Activated CD8-positive, alpha-beta T cell treated with anti-CD3 and anti-CD28 coated beads for 36 hours (primary cell): ENCODE results near the gene HOPX. TPM values are rescaled to one million over a fixed set of nuclear protein-coding genes. Genes with fewer than 3 reads are reported as not detected.

Experiments
- ATAC-seq: fragments of 200-7000 bp; cut with Tn5 transposase; one replicate; pipeline ENCODE4 v1.10.0; 2021; ENCODE audit warnings: mild to moderate bottlenecking, moderate library complexity
- CTCF ChIA-PET: fragments of 350-600 bp; sonication (Branson Sonifier 250); formaldehyde crosslinking; loops from one replicate; lab custom pipeline; 2021; ENCODE audit warnings: antibody characterized with exemption; lab: Charles Lee
- POLR2A ChIA-PET: fragments of 350-600 bp; sonication (Branson Sonifier 250); formaldehyde crosslinking; loops from one replicate; lab custom pipeline; 2021; ENCODE audit warnings: antibody characterized with exemption; lab: Charles Lee
- DNase-seq: peaks from one replicate; pipeline ENCODE4 v3.0.0-alpha.2; 2020
- H3K27ac Mint-ChIP-seq: one replicate; pipeline ENCODE4 v1.8.0; 2021; ENCODE audit warnings: mild to moderate bottlenecking, mixed read lengths
- H3K27me3 Mint-ChIP-seq: one replicate; pipeline ENCODE4 v1.8.0; 2021; ENCODE audit warnings: mixed read lengths
- H3K36me3 Mint-ChIP-seq: one replicate; pipeline ENCODE4 v1.8.0; 2021; ENCODE audit warnings: low read depth, mixed read lengths
- H3K4me1 Mint-ChIP-seq: one replicate; pipeline ENCODE4 v1.8.0; 2021; ENCODE audit warnings: low read depth, mixed read lengths
- H3K4me3 Mint-ChIP-seq: one replicate; pipeline ENCODE4 v1.8.0; 2021; ENCODE audit warnings: mild to moderate bottlenecking, moderate library complexity, mixed read lengths
- H3K9me3 Mint-ChIP-seq: one replicate; pipeline ENCODE4 v1.8.0; 2021; ENCODE audit warnings: mixed read lengths
- intact Hi-C: fragments of 100-400 bp; cut with micrococcal nuclease; formaldehyde crosslinking; loops from one replicate; pipeline ENCODE4 v1.10.0; 2022
- total RNA-seq, 2 experiments: library from RNA; stranded (reverse); gene quantifications; one replicate each; pipeline ENCODE4 v1.2.3, GENCODE V29; 2021
- TF ChIP-seq, protein P1 (sequence below): fragments of 200-600 bp; IDR thresholded peaks from one replicate; pipeline ENCODE4 v1.8.0; 2022; ENCODE audit warnings: antibody characterized with exemption, mild to moderate bottlenecking

The HOPX gene
- total RNA-seq, 2 experiments from 2014 or later = 55.8 to 58.7 TPM

DNA sequence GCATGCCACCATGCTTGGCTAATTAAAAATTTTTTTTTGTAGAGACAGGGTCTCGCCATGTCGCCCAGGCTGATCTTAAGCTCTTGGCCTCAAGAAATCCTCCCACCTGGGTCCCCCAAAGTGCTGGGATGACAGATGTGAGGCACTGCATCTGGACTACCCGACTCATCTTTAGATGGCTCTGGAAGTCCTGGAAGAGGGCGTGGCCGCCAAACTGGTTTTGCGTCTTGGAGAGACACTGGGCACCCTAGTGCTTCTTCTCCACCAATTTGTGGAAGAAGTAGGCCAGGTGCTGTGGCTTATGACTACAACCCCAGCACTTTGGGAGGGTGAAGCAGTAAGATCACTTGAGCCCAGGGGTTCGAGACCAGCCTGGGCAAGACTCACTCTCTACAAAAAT lies 47.6 kb downstream of the HOPX start:
- TF ChIP-seq, protein P1, sequence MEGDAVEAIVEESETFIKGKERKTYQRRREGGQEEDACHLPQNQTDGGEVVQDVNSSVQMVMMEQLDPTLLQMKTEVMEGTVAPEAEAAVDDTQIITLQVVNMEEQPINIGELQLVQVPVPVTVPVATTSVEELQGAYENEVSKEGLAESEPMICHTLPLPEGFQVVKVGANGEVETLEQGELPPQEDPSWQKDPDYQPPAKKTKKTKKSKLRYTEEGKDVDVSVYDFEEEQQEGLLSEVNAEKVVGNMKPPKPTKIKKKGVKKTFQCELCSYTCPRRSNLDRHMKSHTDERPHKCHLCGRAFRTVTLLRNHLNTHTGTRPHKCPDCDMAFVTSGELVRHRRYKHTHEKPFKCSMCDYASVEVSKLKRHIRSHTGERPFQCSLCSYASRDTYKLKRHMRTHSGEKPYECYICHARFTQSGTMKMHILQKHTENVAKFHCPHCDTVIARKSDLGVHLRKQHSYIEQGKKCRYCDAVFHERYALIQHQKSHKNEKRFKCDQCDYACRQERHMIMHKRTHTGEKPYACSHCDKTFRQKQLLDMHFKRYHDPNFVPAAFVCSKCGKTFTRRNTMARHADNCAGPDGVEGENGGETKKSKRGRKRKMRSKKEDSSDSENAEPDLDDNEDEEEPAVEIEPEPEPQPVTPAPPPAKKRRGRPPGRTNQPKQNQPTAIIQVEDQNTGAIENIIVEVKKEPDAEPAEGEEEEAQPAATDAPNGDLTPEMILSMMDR = no peak
- H3K9me3 Mint-ChIP-seq = peaks cover 3% of the 10 kb centered on the region
- no peak overlapping the region for H3K27ac Mint-ChIP-seq
- intact Hi-C loops = no loop called here
- ChIA-PET CTCF (interaction anchor here (1.1 kb wide), 1 partner anchor 15 kb away, joined by 3 read pairs; no protein-coding TSS in a partner anchor), POLR2A (no interaction called here)
- peaks cover 2% of the 10 kb centered on the region for H3K27me3 Mint-ChIP-seq
- H3K4me3 Mint-ChIP-seq = no peak overlapping the region
- H3K4me1 Mint-ChIP-seq = no peaks in the 10 kb centered on the region
- DNase-seq (no peak), ATAC-seq (no peak)
- H3K36me3 Mint-ChIP-seq = no peaks in the 10 kb centered on the region

DNA sequence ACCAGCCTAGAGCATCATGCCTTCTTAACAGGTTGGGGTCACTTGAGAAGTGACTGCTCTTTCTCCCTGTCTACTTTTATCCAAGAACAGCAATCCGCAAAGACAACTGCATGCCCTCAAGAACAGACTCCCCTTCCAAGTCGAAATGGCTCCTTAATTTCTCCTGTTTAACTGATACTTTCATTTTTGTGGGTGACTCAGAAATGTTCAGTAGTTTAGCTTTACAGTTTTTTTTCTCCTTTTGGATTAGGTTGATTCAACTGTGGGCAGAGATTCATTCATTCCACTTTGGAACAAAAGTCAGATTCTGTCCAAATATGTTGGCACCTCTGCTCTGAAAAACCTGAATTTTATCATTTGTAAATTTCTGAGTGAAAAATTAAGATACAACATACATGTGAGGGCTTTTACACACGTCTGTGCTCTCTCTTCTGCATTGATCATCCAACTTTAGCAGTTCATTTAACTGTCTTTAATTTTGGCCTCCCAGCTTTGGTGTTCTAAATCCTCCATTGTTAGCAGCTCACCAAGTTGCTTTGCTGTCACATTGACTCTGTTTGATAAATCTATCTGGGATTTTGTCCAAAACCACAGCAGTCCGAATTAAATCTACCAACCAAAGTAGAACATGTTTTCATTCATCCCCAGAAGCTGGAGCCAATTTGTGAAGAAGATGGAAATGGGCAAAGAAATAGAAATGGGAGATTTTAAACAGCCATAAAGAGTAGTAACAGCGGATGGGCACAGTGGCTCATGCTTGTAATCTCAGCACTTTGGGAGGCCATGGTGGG lies 50.0 kb downstream of the HOPX start:
- POLR2A ChIA-PET = no interaction called here
- DNase-seq (no peak), ATAC-seq (no peak)
- no peak overlapping the region for H3K4me3 Mint-ChIP-seq
- intact Hi-C loops = no loop called here
- no peak overlapping the region for H3K27ac Mint-ChIP-seq
- peaks cover 5% of the 10 kb centered on the region for H3K9me3 Mint-ChIP-seq
- CTCF ChIA-PET = interaction anchor here (0.7 to 2.1 kb wide), 3 partner anchors 9 to 1025 kb away, joined by 3 to 6 read pairs (median 3); no protein-coding TSS in a partner anchor
- TF ChIP-seq, protein P1 = no peak
- H3K36me3 Mint-ChIP-seq = no peaks in the 10 kb centered on the region
- H3K27me3 Mint-ChIP-seq = peaks cover 2% of the 10 kb centered on the region
- peaks cover 2% of the 10 kb centered on the region for H3K4me1 Mint-ChIP-seq

DNA sequence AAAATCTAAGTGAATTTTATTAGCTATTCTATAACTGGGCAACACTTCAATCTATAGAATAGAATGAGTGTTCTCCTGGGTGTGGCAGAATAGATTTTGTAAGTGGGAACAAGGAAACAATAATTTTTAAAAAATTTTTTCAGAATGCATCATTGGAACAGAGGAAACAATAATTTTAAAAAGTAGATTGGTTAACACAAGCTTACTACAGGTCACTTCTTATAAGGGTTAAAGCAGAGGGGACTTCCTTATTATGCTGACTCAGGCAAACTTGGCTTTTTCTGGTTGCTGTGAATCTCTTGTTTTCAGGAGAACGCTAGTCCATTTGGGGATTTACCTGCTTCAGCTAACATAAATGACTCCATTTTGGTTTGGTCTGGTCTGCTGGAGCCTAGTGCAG lies 52.5 kb downstream of the HOPX start:
- Mint-ChIP-seq H3K4me1 (peaks cover 2% of the 10 kb centered on the region), H3K27ac (no peak overlapping the region), H3K36me3 (peaks cover 8% of the 10 kb centered on the region), H3K4me3 (no peak overlapping the region), H3K9me3 (peaks cover 16% of the 10 kb centered on the region), H3K27me3 (peaks cover 2% of the 10 kb centered on the region)
- TF ChIP-seq, protein P1 = no peak
- intact Hi-C loops = no loop called here
- POLR2A ChIA-PET = interaction anchor here (2.2 kb wide), 1 partner anchor 21 kb away, joined by 8 read pairs; no protein-coding TSS in a partner anchor
- DNase-seq (no peak), ATAC-seq (no peak)
- CTCF ChIA-PET = interaction anchor here (1.4 to 2.2 kb wide), 3 partner anchors 13 to 208 kb away, joined by 3 to 6 read pairs (median 4); no protein-coding TSS in a partner anchor

DNA sequence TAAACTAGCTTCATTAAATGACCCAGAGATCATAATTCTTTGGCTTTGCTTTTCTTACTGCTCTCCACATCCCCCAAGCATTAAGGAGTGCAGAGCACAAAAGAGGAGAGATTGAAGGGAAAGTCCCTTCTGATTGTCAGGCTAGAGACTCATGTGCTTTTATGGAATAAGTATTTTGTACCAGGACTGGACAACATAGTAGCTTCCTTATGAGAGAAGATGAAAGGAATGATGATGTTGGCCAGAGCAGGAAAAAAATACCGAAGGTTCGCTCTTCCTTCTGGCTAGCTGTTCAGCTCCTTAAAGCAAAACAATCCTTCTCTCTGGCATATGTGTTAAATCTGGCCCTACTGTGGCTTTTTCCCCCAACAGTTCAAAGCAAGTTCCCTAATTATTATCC lies 53.1 kb downstream of the HOPX start:
- H3K27me3 Mint-ChIP-seq = peaks cover 2% of the 10 kb centered on the region
- ChIA-PET CTCF (interaction anchor here (0.9 to 2.2 kb wide), 6 partner anchors 10 to 208 kb away, joined by 3 to 6 read pairs (median 4); no protein-coding TSS in a partner anchor), POLR2A (interaction anchor here (0.8 to 2.2 kb wide), 2 partner anchors 21 to 74 kb away, joined by 3 to 8 read pairs; no protein-coding TSS in a partner anchor)
- peaks cover 17% of the 10 kb centered on the region for H3K9me3 Mint-ChIP-seq
- no peak for ATAC-seq
- no peak overlapping the region for H3K4me3 Mint-ChIP-seq
- TF ChIP-seq, protein P1 = no peak
- H3K36me3 Mint-ChIP-seq = peaks cover 8% of the 10 kb centered on the region
- peaks cover 2% of the 10 kb centered on the region for H3K4me1 Mint-ChIP-seq
- H3K27ac Mint-ChIP-seq = no peak overlapping the region
- intact Hi-C loops = no loop called here
- DNase-seq = no peak

DNA sequence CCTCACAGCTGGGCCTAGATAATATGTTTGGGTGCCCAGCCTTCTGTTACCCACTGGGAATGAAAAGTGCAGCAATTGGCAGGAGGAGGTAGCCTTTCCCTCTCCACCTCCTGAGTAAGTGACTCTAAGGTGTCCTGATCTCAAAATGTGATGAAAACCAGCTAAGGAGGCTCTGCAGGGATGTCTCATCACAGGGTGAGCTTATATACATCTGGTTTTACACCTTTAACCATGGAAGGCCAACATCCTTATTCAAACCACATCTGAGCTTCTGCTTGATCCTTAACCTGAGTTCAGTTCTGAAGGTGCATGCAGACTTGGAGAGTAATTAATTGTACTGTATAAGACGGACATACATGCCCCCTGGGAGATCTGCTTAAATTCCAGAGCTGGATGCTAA lies 53.7 kb downstream of the HOPX start:
- Mint-ChIP-seq H3K27ac (no peak overlapping the region), H3K4me1 (peaks cover 2% of the 10 kb centered on the region), H3K36me3 (peaks cover 8% of the 10 kb centered on the region), H3K4me3 (no peak overlapping the region), H3K9me3 (peaks cover 17% of the 10 kb centered on the region), H3K27me3 (peaks cover 2% of the 10 kb centered on the region)
- no peak for ATAC-seq
- no peak for DNase-seq
- CTCF ChIA-PET = interaction anchor here (0.7 to 2.2 kb wide), 8 partner anchors 10 to 209 kb away, joined by 3 to 6 read pairs (median 3); no protein-coding TSS in a partner anchor
- POLR2A ChIA-PET = interaction anchor here (0.6 to 2.2 kb wide), 3 partner anchors 22 to 127 kb away, joined by 3 to 8 read pairs (median 3); no protein-coding TSS in a partner anchor
- TF ChIP-seq, protein P1 = no peak
- intact Hi-C loops = no loop called here
